ACC112 (cell line): Measurements from ENCODE around the gene FAM163A.

Experiments
- H2AFZ ChIP-seq: fragments of 200-600 bp; sonication (generic); one replicate; pipeline ENCODE4 v1.6.0; 2017; ENCODE audit warnings: antibody characterized with exemption, low read length; ENCODE audit not compliant: unreplicated experiment
- H3K27ac ChIP-seq: fragments of 200-600 bp; sonication (generic); 2 replicates; pipeline ENCODE4 v1.5.1; 2014; ENCODE audit warnings: low read depth, mild to moderate bottlenecking, antibody characterized with exemption, low read length, moderate library complexity
- H3K27me3 ChIP-seq: fragments of 200-600 bp; sonication (generic); 2 replicates; pipeline ENCODE4 v1.6.1; 2014; ENCODE audit warnings: mild to moderate bottlenecking, antibody characterized with exemption, low read length, moderate library complexity, mixed read lengths; ENCODE audit not compliant: insufficient read depth
- H3K36me3 ChIP-seq: fragments of 200-600 bp; sonication (generic); 2 replicates; pipeline ENCODE4 v1.6.1; 2016; ENCODE audit warnings: mild to moderate bottlenecking, antibody characterized with exemption, low read length, moderate library complexity, mixed read lengths; ENCODE audit not compliant: insufficient read depth
- H3K4me1 ChIP-seq: fragments of 200-600 bp; sonication (generic); one replicate; pipeline ENCODE4 v1.6.1; 2016; ENCODE audit warnings: low read length, mixed read lengths; ENCODE audit not compliant: insufficient read depth, unreplicated experiment, control insufficient read depth
- H3K4me3 ChIP-seq: fragments of 200-600 bp; sonication (generic); 2 replicates; pipeline ENCODE4 v1.5.1; 2014; ENCODE audit warnings: mild to moderate bottlenecking, low read depth, low read length
- H3K79me2 ChIP-seq: fragments of 200-600 bp; sonication (generic); one replicate; pipeline ENCODE4 v1.6.0; 2016; ENCODE audit warnings: low read length; ENCODE audit not compliant: control insufficient read depth, unreplicated experiment, insufficient read depth

Gene FAM163A

GRCh38 chr1:179753061-179753460, 10.0 kb downstream of the FAM163A start:
- Histone ChIP-seq H3K27me3 (peaks cover 31% of the 10 kb centered on the region), H3K36me3 (no peaks in the 10 kb centered on the region), H3K79me2 (no peaks in the 10 kb centered on the region), H2AFZ (no peak overlapping the region), H3K4me1 (no peaks in the 10 kb centered on the region), H3K4me3 (no peak overlapping the region), H3K27ac (no peak overlapping the region)

- Histone ChIP-seq H3K36me3 (no peaks in the 10 kb centered on the region), H2AFZ (no peak overlapping the region), H3K4me1 (no peaks in the 10 kb centered on the region), H3K79me2 (no peaks in the 10 kb centered on the region), H3K27me3 (peaks cover 32% of the 10 kb centered on the region), H3K27ac (no peak overlapping the region), H3K4me3 (no peak overlapping the region)
Observed at GRCh38 chr1:179754041-179754624, 11.0 kb downstream of the FAM163A start.

GRCh38 chr1:179757933-179758332, 14.8 kb downstream of the FAM163A start:
- Histone ChIP-seq H3K36me3 (no peaks in the 10 kb centered on the region), H3K27ac (no peak overlapping the region), H3K4me3 (no peak overlapping the region), H2AFZ (no peak overlapping the region), H3K4me1 (no peaks in the 10 kb centered on the region), H3K27me3 (peaks cover 53% of the 10 kb centered on the region), H3K79me2 (no peaks in the 10 kb centered on the region)

DNA sequence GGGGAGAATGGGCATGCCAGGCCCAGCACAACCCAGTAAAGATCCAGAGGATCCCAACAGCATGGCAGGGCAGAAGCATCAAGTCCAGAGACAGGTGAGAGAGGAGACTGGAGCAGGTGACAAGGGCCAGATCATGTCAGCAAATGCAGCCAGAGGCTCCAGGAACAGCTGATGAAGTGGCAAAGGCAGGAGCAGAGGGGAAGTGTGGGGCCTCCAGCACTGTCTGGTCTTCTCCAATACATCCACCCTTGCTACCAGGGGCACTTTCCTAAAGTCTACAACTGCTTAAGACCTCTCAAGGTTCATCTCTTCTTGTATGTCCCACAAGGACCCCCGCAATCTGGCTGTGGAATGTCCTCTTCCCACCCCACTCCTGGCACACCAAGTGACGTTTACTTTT, 17.4 kb downstream of the FAM163A start:
- Histone ChIP-seq H3K36me3 (no peaks in the 10 kb centered on the region), H2AFZ (no peak overlapping the region), H3K4me3 (no peak overlapping the region), H3K27ac (no peak overlapping the region), H3K79me2 (no peaks in the 10 kb centered on the region), H3K27me3 (peaks cover 73% of the 10 kb centered on the region), H3K4me1 (no peaks in the 10 kb centered on the region)

- Histone ChIP-seq H3K27me3 (peaks cover 73% of the 10 kb centered on the region), H3K4me3 (no peak overlapping the region), H3K79me2 (no peaks in the 10 kb centered on the region), H3K4me1 (no peaks in the 10 kb centered on the region), H2AFZ (no peak overlapping the region), H3K27ac (no peak overlapping the region), H3K36me3 (no peaks in the 10 kb centered on the region)
Observed at GRCh38 chr1:179761296-179761695, 18.2 kb downstream of the FAM163A start.

- H3K79me2 ChIP-seq = no peaks in the 10 kb centered on the region
- no peak overlapping the region for H3K27ac ChIP-seq
Observed at GRCh38 chr1:179761846-179762640, 19.0 kb downstream of the FAM163A start.

GRCh38 chr1:179767177-179767581, 24.1 kb downstream of the FAM163A start:
- no peaks in the 10 kb centered on the region for H3K79me2 ChIP-seq
- no peaks in the 10 kb centered on the region for H3K4me1 ChIP-seq
- no peaks in the 10 kb centered on the region for H3K36me3 ChIP-seq
- peaks cover 28% of the 10 kb centered on the region for H3K27me3 ChIP-seq
- H3K27ac ChIP-seq = no peak overlapping the region
- no peak overlapping the region for H3K4me3 ChIP-seq
- no peak overlapping the region for H2AFZ ChIP-seq

More at GRCh38 chr1:179761846-179762640, 19.0 kb downstream of the FAM163A start:
- peaks cover 70% of the 10 kb centered on the region for H3K27me3 ChIP-seq
- no peaks in the 10 kb centered on the region for H3K4me1 ChIP-seq
- H3K4me3 ChIP-seq = no peak overlapping the region
- no peak overlapping the region for H2AFZ ChIP-seq
- H3K36me3 ChIP-seq = no peaks in the 10 kb centered on the region

GRCh38 chr1:179767996-179768395, 24.9 kb downstream of the FAM163A start:
- Histone ChIP-seq H3K4me1 (no peaks in the 10 kb centered on the region), H3K4me3 (no peak overlapping the region), H3K79me2 (no peaks in the 10 kb centered on the region), H3K27ac (no peak overlapping the region), H3K36me3 (no peaks in the 10 kb centered on the region), H3K27me3 (peaks cover 27% of the 10 kb centered on the region), H2AFZ (no peak overlapping the region)

DNA sequence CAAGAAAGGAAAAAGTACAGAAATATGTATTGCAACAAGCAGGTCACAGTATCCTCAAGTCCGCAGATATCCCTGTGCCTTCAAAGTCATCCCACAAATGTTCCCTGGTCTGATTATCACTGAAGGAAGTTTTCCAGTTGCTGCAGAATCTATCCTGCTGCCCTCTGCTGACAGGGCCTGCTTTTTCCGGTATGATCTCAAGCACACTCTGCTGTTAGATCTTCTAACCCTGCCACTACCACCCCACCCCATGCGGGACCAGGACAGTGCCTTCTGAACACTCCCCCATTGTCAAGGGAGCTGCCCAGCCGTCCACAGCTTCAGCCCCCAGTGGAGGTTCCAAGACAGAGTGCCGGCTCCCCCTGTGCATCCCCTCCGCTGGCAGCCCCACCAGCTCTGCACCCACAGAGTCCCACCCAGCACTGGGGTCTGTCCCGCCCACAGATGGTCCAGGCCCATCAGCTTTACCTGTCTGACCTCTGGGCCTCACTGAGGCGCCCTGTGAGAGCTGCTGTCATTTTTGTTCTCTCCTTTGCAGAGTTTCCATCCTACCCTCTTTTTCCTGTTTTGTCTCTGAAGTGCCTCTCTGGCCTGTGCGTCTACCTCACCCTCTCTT, 27.9 kb downstream of the FAM163A start:
- no peak overlapping the region for H2AFZ ChIP-seq
- H3K27me3 ChIP-seq = peaks cover 7% of the 10 kb centered on the region; the same call in 1 of the 2 replicates
- H3K36me3 ChIP-seq = no peaks in the 10 kb centered on the region
- H3K27ac ChIP-seq = no peak overlapping the region
- H3K79me2 ChIP-seq = no peaks in the 10 kb centered on the region
- no peaks in the 10 kb centered on the region for H3K4me1 ChIP-seq
- no peak overlapping the region for H3K4me3 ChIP-seq

DNA sequence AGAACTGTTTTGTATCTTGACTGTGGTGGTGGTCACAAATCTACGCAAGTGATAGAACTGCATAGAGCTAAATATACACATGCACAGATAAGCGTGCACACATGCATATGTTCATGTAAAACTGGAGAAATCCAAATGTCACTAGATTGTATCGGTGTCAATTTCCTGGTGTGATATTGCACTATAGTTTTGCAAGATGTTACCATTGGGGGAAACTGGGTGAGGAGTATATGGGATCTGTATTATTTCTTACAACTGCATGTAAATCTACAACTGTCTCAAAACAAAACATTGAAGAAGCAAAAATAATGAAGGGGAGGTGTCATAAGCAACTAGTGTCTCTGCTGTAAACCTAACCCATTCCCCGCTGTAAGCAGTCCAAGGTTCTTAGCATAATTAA, 30.2 kb downstream of the FAM163A start:
- no peaks in the 10 kb centered on the region for H3K36me3 ChIP-seq
- no peak overlapping the region for H3K27ac ChIP-seq
- no peaks in the 10 kb centered on the region for H3K79me2 ChIP-seq
- H3K4me1 ChIP-seq = no peaks in the 10 kb centered on the region
- H3K4me3 ChIP-seq = no peak overlapping the region
- peaks cover 24% of the 10 kb centered on the region for H3K27me3 ChIP-seq
- H2AFZ ChIP-seq = no peak overlapping the region

DNA sequence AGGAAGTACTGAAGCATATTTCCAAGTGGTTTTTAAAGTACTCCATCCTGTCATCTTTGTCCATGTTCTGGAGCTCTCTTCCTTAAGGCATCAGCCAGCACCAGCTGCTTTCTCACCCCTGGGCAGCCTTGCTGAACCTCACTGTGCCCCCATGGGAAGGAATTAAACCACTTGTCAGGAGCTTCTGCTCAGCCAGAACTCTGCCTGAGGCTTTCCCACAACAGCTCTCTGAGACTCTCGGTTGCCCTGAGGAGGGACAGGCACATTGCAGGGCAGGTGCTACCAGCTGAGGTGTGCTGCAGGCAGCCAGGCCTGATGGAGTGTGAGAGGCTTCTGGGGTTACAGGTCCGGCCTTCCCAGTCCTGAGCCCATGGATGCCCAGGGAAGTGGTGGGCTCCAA, 30.9 kb downstream of the FAM163A start:
- H3K4me3 ChIP-seq = no peak overlapping the region
- no peaks in the 10 kb centered on the region for H3K4me1 ChIP-seq
- H3K36me3 ChIP-seq = no peaks in the 10 kb centered on the region
- no peak overlapping the region for H3K27ac ChIP-seq
- H2AFZ ChIP-seq = no peak overlapping the region
- peaks cover 26% of the 10 kb centered on the region for H3K27me3 ChIP-seq
- no peaks in the 10 kb centered on the region for H3K79me2 ChIP-seq
